GM11168 (cell line): ENCODE data around the gene HSPA1B.
"Not testable (repeated sequence)": the region's sequence is repeated elsewhere in the genome, so short reads cannot be mapped to it uniquely, and the experiment has no call there.

Experiments
- in situ Hi-C: fragments of 300-500 bp; cut with MboI; formaldehyde crosslinking; loops from one replicate; pipeline ENCODE4 v1.12.0; 2022; ENCODE audit warnings: low sequenced_read_pairs; ENCODE audit not compliant: unreplicated experiment

Gene HSPA1B

GRCh38 chr6:31827286-31828079, at the start of gene HSPA1B:
Gene HSPA1B, plus strand, starts transcription at chr6:31827738. Its CDS starts 213 bp downstream, at chr6:31827951.
- in situ Hi-C loops, result no loop called here

DNA sequence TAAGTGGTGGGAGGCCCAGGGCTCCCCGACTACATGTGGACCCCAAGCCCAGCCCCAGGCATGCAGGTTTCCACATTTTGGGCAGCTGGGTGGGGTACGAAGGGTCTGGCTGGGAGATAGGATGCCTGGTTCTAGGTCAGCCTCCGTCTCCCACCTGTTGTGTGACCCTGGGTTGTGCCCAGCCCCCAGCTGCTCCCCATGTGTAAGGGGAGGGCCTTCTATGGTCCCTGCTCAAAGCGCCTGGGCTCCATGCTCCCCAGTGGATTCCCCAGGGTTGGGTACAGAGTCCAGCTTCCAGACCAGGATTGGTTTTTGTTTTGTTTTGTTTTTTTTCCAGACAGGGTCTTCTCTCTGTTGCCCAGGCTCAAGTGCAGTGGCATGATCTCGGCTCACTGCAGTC, 49.3 kb upstream of the HSPA1B start:
- in situ Hi-C loops, result no loop called here

GRCh38 chr6:31778999-31779885, 48.3 kb upstream of the HSPA1B start:
- in situ Hi-C loops, result no loop called here

- in situ Hi-C loops, result no loop called here
Measured at GRCh38 chr6:31779908-31780307, 47.6 kb upstream of the HSPA1B start.

DNA sequence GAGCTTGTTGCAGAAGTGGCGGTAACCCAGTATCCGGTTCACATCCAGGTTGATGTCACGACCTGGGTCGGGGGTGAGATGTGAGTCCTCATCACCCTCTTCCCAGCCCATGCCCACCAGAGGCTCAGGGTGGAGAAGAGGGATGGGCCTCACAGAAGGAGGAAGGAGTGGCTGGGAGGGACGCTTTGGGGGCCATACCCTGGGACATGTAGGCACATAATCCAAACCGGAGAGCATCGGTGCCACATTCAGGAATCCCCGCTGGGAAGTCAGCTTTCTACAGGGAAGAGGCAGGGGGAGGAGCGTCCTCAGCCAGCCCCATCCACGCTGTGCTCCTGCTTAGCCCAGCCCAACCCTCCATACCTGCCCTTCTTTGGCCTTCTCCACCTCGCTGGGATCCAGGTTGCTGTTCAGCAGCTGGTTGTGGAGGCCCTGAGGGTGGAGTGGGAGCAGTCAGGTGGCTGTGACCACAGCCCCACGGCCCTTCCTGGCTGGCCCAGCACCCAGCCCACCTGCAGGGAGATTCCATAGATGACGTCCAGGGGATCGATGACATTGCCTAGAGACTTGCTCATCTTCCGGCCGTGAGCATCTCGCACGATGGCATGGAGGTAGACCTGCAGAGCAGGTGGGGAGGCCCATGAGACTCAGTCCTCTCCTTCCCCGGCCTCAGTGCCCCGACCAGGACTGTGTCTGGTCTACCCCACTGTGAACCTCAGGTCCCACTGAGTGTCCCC, 46.9 kb upstream of the HSPA1B start:
- in situ Hi-C loops, result no loop called here

DNA sequence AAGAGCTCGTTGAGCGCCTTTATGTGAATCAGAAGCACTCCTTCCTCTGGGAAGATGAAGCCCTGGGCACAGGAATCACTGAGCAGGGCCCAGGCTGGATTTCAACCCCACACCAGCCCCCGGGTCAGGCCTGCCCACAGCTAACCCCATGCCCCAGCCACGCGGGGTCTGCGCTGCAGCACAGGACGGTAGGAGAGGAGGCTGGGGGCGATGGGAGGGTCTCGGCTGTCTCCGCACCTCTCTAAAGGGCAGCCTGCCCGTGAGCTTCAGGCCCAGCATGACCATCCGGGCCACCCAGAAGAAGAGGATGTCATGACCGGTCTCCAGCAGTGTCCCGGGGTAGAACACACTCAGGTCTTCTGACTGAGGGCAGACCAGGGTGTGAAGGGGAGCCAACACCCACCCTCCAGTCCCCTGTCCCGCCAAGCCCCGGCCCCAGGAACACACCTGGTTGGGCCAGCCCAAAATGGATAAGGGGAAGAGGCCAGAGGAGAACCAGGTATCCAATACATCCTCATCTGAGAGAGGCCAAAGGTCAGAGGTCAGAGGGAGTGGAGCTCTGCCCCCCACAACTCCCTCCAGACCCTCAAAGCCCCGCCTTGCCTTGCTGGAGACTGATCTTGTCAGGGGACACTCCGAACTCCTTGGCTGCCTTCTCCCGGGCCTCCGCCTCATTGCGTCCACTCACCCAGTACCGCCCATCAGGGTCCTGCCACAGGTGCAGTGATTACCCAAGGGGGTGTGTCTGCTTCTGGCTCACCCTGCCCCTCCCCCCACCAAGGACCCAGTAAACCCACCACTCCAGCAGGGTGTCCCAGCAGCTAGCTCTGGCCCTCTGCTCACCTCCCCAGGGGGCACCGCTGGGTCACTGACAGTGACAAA, 46.1 kb upstream of the HSPA1B start:
- in situ Hi-C loops, result no loop called here

- in situ Hi-C loops, result no loop called here
Measured at GRCh38 chr6:31782126-31782855, 45.2 kb upstream of the HSPA1B start.

GRCh38 chr6:31784098-31784925, 43.2 kb upstream of the HSPA1B start:
- in situ Hi-C loops, result no loop called here

DNA sequence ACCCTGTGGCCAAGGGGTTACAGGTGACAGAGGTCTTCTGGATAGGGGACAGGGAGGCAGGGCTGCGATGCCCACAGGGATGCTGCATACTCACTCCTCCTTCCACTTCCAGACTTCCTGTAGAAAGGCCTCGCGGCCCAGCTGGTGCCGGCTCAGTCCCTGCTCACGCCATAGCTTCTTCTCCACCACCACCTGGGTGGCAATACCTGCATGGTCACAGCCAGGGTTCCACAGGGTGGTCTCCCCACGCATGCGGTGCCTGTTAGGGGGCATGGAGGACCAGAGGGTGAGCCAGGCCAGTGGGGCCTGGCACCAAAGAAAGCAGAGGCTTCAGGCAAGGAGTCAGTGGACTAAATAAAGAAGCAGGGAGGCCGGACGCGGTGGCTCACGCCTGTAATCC, 42.1 kb upstream of the HSPA1B start:
- in situ Hi-C loops, result no loop called here

DNA sequence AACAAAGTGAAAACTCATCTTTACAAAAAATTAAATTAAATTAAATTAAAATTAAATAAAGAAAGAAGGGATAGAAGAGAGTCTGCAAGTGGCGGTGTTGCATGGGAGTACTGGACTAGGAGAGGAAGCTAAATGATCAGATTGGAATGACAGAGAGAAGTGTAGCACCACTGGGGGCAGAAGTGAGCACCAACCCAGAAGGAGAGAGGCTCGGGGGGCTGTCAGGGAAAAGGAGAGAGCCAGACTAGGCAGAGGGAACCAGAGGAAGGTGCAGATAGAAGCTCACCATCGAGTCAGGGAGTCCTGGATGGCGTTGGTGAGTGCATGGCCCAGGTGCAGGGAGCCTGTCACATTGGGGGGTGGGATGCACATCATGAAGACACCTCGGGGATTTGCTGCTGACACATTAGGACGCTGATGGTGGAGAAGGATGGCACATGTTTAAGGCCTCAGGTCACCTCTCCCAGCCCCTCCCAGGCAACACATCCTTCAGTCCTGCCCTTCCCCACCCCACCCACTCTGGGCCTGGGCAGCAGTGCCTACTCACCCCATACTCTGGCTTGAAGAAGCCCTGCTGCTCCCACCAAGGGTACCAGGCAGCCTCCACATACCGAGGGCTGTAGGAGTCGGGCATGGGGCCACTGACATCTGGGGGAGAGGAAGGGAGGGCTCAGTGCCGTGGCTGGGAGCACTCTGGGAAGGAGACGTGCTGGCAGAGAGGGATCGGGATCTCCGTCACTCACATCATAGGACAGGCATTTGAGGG, 36.0 kb upstream of the HSPA1B start:
- in situ Hi-C loops, result no loop called here

- in situ Hi-C loops, result no loop called here
Measured at GRCh38 chr6:31792090-31792374, 35.5 kb upstream of the HSPA1B start.

- in situ Hi-C loops, result no loop called here
Measured at GRCh38 chr6:31792761-31793171, 34.8 kb upstream of the HSPA1B start.

- in situ Hi-C loops, result not testable (repeated sequence)
Measured at GRCh38 chr6:31793927-31794245, 33.7 kb upstream of the HSPA1B start.

DNA sequence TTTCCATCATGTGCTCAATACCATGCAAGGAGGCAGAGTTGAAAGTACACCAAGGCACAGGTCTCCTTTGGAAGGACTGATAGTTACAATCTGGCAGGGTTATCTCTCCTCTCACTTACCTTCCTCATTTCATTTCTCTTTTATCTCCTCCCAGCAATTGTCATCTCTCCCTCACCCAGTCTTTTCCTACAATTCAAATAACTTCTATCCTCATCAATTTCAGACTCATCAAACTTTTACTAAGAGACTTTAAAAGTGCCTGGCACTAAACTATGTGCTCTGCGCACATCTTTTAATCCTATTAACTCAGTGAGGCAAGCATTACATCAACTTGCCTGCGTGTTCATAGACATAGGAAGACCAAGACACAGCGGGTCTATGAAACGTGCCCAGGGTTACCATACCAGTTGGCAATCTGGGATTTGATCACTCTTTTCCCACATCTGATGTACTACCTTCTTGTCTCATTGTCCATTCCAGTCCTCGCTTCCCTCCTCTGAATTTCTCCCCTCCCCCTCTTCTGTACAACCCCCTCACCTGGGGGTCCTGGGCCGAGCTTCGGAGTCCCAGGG, 33.2 kb upstream of the HSPA1B start:
- in situ Hi-C loops, result no loop called here

DNA sequence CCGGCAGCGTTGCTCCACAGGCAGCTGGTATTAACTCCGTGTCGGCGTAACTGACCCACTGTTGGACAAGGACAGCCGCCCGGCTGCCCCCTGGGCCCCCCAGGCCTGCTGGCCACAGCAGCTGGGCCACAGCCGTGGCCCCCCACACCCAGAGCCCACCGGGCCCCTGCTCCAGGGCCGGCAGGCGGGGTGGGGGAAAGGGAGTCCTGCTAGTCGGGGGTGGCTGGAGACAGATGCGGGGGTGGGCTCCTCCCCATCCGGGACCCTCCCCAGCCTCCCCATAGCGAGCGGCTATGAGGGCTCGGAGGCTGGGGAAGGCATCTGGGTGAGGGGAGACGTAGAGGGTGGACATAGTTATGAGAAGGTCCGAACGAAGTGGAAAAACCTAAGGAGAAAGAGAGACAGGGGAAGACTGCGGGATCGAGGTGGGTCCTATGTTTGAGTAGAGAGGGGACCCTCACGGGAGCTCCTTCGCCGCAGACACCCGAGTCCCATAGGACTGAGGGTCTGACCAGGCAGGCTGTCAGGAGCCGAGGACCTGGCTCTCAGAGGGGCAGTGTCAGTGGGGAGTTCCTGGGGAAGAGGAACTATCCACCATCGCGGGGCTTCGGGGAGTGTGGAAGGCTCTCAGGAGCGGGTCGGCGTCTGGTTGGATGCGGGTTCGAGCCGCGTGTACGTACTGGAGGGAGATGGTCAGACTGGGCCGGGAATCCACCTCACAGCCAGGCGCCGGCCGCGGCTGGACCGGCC, 32.5 kb upstream of the HSPA1B start:
- in situ Hi-C loops, result no loop called here

GRCh38 chr6:31795616-31796298, 31.8 kb upstream of the HSPA1B start, which contains the start of gene VARS1:
Gene VARS1, minus strand, starts transcription at chr6:31795752. Its CDS starts 535 bp downstream, at chr6:31795217.
- in situ Hi-C loops, result no loop called here
